ENCODE results near the gene GKAP1.
"Not testable (repeated sequence)": the region's sequence is repeated elsewhere in the genome, so short reads cannot be mapped to it uniquely, and the experiment has no call there.

GKAP1 gene

GRCh38 chr9:83728591-83729368 is 88.8 kb downstream of the GKAP1 start:
- DNase-seq (ENCODE audit: low read depth, low spot score) = not testable (repeated sequence)

GRCh38 chr9:83724436-83724835 is 93.1 kb downstream of the GKAP1 start:
- no peak for DNase-seq (ENCODE audit: low read depth, low spot score)

- DNase-seq (ENCODE audit: low read depth, low spot score) = no peak
Observed at GRCh38 chr9:83722726-83723495, 94.7 kb downstream of the GKAP1 start.

DNA sequence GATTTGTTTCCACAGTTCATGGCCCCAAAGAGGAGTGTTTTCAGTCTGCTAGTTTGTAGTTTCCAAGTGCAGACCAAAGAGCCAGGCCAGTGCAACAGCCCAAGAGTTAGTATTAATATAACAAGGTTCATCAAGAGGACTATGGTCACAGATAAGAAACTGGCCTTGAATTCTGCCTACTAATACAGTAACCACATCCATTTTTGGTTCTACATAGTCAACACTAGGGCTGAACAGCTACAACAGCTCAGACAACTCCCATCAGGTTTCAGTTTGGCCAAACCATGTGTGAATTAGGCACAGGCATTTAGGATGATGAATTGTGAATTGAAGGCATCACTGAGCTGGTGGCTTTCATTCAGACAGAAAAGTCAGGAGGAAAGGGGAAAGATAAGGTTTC is 96.1 kb downstream of the GKAP1 start:
- DNase-seq (ENCODE audit: low read depth, low spot score) = no peak

- DNase-seq (ENCODE audit: low read depth, low spot score) = no peak
Observed at GRCh38 chr9:83715794-83716193, 101.8 kb downstream of the GKAP1 start.

- DNase-seq (ENCODE audit: low read depth, low spot score) = no peak
Observed at GRCh38 chr9:83715221-83715620, 102.3 kb downstream of the GKAP1 start.

- no peak for DNase-seq (ENCODE audit: low read depth, low spot score)
Observed at GRCh38 chr9:83714329-83714728, 103.2 kb downstream of the GKAP1 start.

DNA sequence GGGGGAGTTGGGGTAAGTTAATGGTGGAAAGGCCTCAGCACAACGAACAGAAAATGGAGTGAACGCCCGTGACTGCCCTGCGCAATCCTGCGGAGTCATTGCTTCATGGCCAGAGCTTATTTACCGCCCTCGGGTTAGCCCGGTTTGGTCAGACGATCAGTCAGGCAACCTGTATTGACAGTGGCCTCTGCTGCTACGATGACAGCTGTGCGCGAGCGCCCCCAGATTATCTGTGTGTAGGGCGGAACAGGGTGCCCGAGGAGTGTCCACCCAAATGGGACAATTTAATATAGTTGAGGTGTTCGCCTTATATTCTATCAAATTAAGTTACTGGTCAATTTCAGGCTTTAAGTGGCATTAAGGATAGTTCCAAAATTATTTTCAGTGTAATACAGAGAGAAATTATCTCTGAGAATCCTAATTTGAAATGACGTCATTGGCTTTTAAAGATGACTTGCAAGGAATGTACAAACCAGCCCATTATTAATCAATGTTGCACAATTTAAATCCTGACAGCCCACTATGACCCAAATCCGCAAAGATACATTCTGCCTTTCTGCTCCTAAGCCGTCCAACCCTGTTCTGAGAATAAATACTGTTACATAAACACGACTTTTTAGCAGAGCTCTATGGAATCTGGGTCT is 108.9 kb downstream of the GKAP1 start:
- DNase-seq (ENCODE audit: low read depth, low spot score) = peak; percentile 16

GRCh38 chr9:83707768-83708514 is 109.6 kb downstream of the GKAP1 start, which contains the start of gene UBQLN1:
Gene UBQLN1, minus strand, starts transcription at chr9:83707958. Its CDS starts 279 bp downstream, at chr9:83707679.
- DNase-seq (ENCODE audit: low read depth, low spot score) = peak; percentile 82

GRCh38 chr9:83707518-83707767 is 110.1 kb downstream of the GKAP1 start:
- DNase-seq (ENCODE audit: low read depth, low spot score) = no peak

DNA sequence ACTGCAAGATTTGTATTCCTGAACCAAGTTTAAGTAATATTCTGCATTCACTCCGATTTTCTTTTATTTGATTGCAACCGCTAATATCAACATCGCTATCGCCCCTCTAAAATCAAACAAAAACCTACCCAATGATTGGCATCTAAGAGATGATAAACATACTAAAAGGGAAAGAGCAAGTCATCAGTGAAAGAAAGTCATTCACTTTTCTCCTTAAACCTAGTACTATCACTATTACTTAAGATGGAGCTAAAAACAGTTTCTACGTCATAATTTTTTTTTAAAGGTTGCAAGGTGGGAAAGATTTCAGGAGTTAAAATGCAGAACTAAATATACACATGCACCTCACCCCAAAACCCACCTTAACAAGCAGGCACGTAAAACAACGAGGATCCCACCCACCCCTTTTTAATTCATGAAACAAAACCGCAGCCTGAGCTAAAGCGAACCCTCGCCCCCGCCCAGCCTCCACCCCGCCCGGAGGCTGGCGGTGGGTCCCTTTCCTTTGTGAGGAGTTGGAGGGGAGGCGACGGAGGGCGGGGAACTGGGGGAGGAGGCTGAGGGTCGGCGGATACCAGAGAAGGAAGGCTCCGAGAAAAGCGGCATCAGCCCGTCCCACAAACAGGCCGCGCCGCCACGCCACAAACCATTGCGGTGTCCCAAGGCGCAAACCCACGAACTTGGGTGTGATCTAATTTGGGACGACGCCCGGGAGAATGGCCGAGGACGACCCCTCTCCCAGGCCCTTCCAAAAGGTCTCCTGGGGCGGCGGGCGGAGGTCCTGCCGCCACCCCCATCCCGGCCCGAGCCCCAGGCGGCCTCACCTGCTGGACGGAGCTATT is 110.7 kb downstream of the GKAP1 start:
- peak; percentile 40 for DNase-seq (ENCODE audit: low read depth, low spot score)

DNA sequence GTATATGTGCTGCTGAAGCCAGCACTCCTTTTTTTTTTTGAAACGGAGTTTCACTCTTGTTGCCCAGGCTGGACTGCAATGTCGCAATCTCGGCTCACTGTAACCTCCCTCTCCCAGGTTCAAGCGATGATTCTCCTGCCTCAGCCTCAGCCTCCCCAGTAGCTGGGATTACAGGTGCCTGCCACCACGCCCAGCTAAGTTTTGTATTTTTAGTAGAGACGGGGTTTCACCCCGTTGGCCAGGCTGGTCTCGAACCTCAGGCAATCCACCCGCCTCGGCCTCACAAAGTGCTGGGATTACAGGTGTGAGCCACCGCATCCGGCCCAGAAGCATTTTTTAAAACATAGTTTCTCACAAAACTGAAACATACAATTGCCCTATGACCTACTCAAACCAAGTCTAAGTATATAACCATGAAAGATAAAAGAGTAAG is 112.3 kb downstream of the GKAP1 start:
- DNase-seq (ENCODE audit: low read depth, low spot score) = not testable (repeated sequence)

GRCh38 chr9:83701769-83702168 is 115.8 kb downstream of the GKAP1 start:
- DNase-seq (ENCODE audit: low read depth, low spot score) = no peak

DNA sequence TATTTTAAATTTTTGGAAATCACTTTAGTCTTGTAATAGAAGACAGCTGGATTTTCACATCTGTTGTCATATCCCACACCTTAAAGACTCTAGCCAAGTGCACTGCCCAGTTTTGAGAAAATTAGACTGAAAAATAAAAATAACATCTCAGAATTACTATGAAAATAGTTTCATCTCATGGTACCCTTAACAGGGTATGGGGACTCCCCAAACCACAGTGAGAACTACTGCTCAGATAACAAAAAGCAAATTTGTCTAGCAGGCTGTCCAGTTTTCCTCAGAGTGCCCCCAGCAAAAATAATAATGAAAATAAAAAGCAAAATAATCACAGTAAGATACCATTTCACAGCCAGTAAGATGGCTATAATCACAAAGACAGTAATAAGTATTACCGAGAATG is 116.3 kb downstream of the GKAP1 start:
- no peak for DNase-seq (ENCODE audit: low read depth, low spot score)

DNA sequence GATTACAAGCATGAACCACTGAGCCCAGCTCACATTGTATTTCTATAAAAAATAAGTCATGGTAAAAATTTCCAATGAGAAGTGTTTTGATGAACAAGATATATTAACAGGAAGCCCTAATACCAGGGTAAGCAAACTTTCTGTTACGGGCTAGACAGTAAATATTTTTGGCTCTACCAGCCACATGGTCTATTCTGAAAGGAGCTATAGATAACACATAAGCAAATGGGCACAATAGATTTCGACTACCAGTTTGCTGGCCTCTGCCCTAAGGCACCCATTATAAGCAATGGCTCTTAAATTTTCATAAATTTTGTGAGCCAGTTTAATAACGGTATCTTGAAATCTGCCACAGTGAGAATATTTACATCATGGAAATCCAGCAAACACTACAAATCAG is 118.0 kb downstream of the GKAP1 start:
- DNase-seq (ENCODE audit: low read depth, low spot score) = no peak

GRCh38 chr9:83698976-83699585 is 118.5 kb downstream of the GKAP1 start:
- no peak for DNase-seq (ENCODE audit: low read depth, low spot score)

DNA sequence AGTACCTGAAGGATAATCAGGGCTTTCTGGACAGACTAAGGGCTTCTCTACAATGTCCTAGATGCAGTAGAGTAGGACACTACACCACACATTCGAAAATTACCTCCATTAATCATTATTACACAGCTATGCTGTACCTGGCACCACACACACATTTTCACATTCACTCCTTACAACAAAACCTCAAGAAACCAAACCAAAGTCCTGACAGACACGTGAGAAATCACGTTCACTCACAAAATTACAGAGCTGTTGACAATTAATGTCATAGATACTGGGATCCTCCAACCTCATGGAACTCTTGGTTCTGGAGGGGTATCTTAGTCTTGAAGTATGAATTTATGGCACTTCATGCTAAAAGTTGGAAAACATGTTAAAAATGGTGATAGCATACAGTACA is 126.1 kb downstream of the GKAP1 start:
- no peak for DNase-seq (ENCODE audit: low read depth, low spot score)
